Spleen (tissue), 11 donors: ENCODE data around the gene KMT2E. TPM values are rescaled to one million over a fixed set of nuclear protein-coding genes. Genes with fewer than 3 reads are reported as not detected.

Experiments used
- DNase-seq: peaks from one replicate; pipeline ENCODE4 v3.0.0-alpha.2; 2020
- H3K27ac ChIP-seq, 8 donors: fragments of 200-600 bp; sonication (generic) in 7 of 8; 1 replicate in 4 of 8; 2 replicates in 4 of 8; pipeline versions ENCODE4 v1.5.0 to v1.8.0; 2016 to 2021; ENCODE audit warnings: inconsistent platforms in 4 of 8, mild to moderate bottlenecking in 4 of 8, moderate library complexity in 1 of 8
- H3K27me3 ChIP-seq, 7 donors: fragments of 200-600 bp; sonication (generic) in 6 of 7; replicated peaks in 1 of 7; 1 replicate in 4 of 7; 2 replicates in 3 of 7; pipeline versions ENCODE4 v1.5.0 to v1.8.0; 2016 to 2021; ENCODE audit warnings: inconsistent platforms in 3 of 7, mild to moderate bottlenecking in 1 of 7
- H3K36me3 ChIP-seq, 6 donors: fragments of 200-600 bp; sonication (generic) in 5 of 6; 1 replicate in 4 of 6; 2 replicates in 2 of 6; pipeline versions ENCODE4 v1.5.0 to v1.8.0; 2016 to 2021; ENCODE audit warnings: inconsistent platforms in 2 of 6
- H3K4me1 ChIP-seq, 6 donors: fragments of 200-600 bp; sonication (generic) in 5 of 6; 1 replicate in 3 of 6; 2 replicates in 3 of 6; pipeline versions ENCODE4 v1.5.0 to v1.8.0; 2016 to 2021; ENCODE audit warnings: inconsistent platforms in 3 of 6
- H3K4me3 ChIP-seq, 8 donors: fragments of 200-600 bp; sonication (generic) in 7 of 8; 1 replicate in 4 of 8; 2 replicates in 4 of 8; pipeline versions ENCODE4 v1.5.0 to v1.8.0; 2016 to 2021; ENCODE audit warnings: inconsistent platforms in 4 of 8, mild to moderate bottlenecking in 4 of 8, moderate library complexity in 2 of 8
- H3K9me3 ChIP-seq, 8 donors: fragments of 200-600 bp; sonication (generic) in 7 of 8; 1 replicate in 4 of 8; 2 replicates in 4 of 8; pipeline versions ENCODE4 v1.5.0 to v1.8.0; 2016 to 2021; ENCODE audit warnings: inconsistent platforms in 4 of 8
- CTCF ChIP-seq, 11 experiments: fragments of 200-600 bp in 7 of 11; fragments of 450-650 bp in 4 of 11; sonication (generic) in 4 of 11; IDR thresholded peaks in 8 of 11; conservative IDR thresholded peaks in 3 of 11; 1 replicate in 7 of 11; 2 replicates in 4 of 11; pipeline versions ENCODE4 v1.4.0 to v1.8.0; 2016 to 2021; ENCODE audit warnings: antibody characterized with exemption in 11 of 11, inconsistent platforms in 4 of 11, mild to moderate bottlenecking in 1 of 11
- POLR2A ChIP-seq, 3 donors: fragments of 450-650 bp; IDR thresholded peaks; one replicate each; pipeline ENCODE4 v1.5.1; 2017; ENCODE audit warnings: antibody characterized with exemption in 3 of 3, mild to moderate bottlenecking in 1 of 3
- POLR2AphosphoS5 ChIP-seq, 3 donors: sonication (generic); formaldehyde crosslinking; IDR thresholded peaks; one replicate each; pipeline ENCODE4 v1.5.1; 2017; ENCODE audit warnings: antibody characterized with exemption in 3 of 3
- WGBS, 5 donors: extraction: QIAGEN DNeasy Blood & Tissue Kit in 3 of 5; methylation state at CpG; one replicate each; pipeline versions ENCODE4 v1.1.5 to v1.1.7; 2013 to 2018; 5-methylcytosine and 5-hydroxymethylcytosine counted together
- intact Hi-C: fragments of 100-400 bp; cut with DNase I; formaldehyde crosslinking; loops from one replicate; pipeline ENCODE4 v1.15.0; 2023; ENCODE audit warnings: low total_unique reads
- polyA plus RNA-seq, 3 donors: library from polyadenylated mRNA; stranded (reverse); fragments of 200-250 nt; gene quantifications; one replicate each; pipeline ENCODE4 v1.2.1, GENCODE V29; 2013
- total RNA-seq, 7 donors: library from RNA; depleted of rRNA in 3 of 7; stranded (reverse); fragments of >200 nt in 3 of 7; fragmentation: NEBNext Ultra II Directional in 4 of 7; extraction: Animal tissue kit (Norgen Biotek cat#: 25700) in 4 of 7; gene quantifications; one replicate each; pipeline versions ENCODE4 v1.1.0 to v1.2.1, GENCODE V29; 2016 to 2021
- donor health status: healthy with polysubstance abuse.
- donor health status: DM: no; HTN: no; CAD: no; lungs with moderate emphysema.
- donor health status: DM: no; HTN: no; CAD: no.
- donor health status: Bipolar disorder and iron deficiency.
- donor health status: healthy.
- donor health status: DM: no; HTN: no; CAD: no.
- donor health status: DM: yes; HTN: yes; CAD: no.

KMT2E gene
- total and polyA plus RNA-seq, 10 donors = 11.5 to 215 (median 137) TPM

- intact Hi-C loops = no loop called here
- Histone ChIP-seq H3K27me3 (no peaks in the 10 kb centered on the region), H3K9me3 (no peaks in the 10 kb centered on the region), H3K4me1 (peaks cover 0 to 21% (median 3%) of the 10 kb centered on the region in 6 donors), H3K4me3 (no peak overlapping the region), H3K36me3 (peaks cover 0 to 65% (median 3%) of the 10 kb centered on the region in 6 donors), H3K27ac (no peak overlapping the region)
- 91 to 98% (median 94%) methylated on average over 3 of the region's 3 CpGs for WGBS, 5 donors
- TF ChIP-seq CTCF (IDR thresholded peaks at IDR 0.05 in 8 of 11, conservative IDR thresholded peaks at IDR 0.05 in 3 of 11) (no peak), POLR2AphosphoS5 (IDR thresholded peaks at IDR 0.05) (no peak), POLR2A (IDR thresholded peaks at IDR 0.05) (no peak)
- DNase-seq = no peak
Measured at GRCh38 chr7:105157278-105157677, 143.3 kb downstream of the KMT2E start.

GRCh38 chr7:105161366-105161765, 147.4 kb downstream of the KMT2E start:
- TF ChIP-seq CTCF (IDR thresholded peaks at IDR 0.05 in 8 of 11, conservative IDR thresholded peaks at IDR 0.05 in 3 of 11) (no peak), POLR2AphosphoS5 (IDR thresholded peaks at IDR 0.05) (no peak), POLR2A (IDR thresholded peaks at IDR 0.05) (no peak)
- Histone ChIP-seq H3K27me3 (no peaks in the 10 kb centered on the region), H3K27ac (no peak overlapping the region), H3K36me3 (peaks cover 0 to 75% (median 14%) of the 10 kb centered on the region in 6 donors), H3K9me3 (no peaks in the 10 kb centered on the region), H3K4me3 (no peak overlapping the region), H3K4me1 (peaks cover 0 to 2% (median 0%) of the 10 kb centered on the region in 6 donors)
- no peak for DNase-seq
- intact Hi-C loops = no loop called here
- 93 to 100% (median 97%) methylated on average over 1 of the region's 1 CpG for WGBS, 5 donors
